Endothelial cell of umbilical vein (primary cell): Measurements from ENCODE around the gene CPNE7. TPM values are rescaled to one million over a fixed set of nuclear protein-coding genes. Genes with fewer than 3 reads are reported as not detected.

Experiments
- BruUV-seq: library from RNA; stranded (reverse); fragments of 400-500 nt; replicated peaks from 2 replicates; lab custom pipeline; 2021; lab: Mats Ljungman, UMichigan
- CTCF ChIA-PET: fragments of 300-600, 350-600 bp; sonication (Branson Sonifier 250); formaldehyde crosslinking; loops from one replicate; lab custom pipeline; 2021; ENCODE audit warnings: antibody characterized with exemption, inconsistent platforms; lab: Charles Lee
- POLR2A ChIA-PET: fragments of 300-600, 350-600 bp; sonication (Branson Sonifier 250); formaldehyde crosslinking; loops from one replicate; lab custom pipeline; 2021; ENCODE audit warnings: antibody characterized with exemption, inconsistent platforms; lab: Charles Lee
- DNase-seq: peaks from one replicate; pipeline ENCODE4 v3.0.0-alpha.2; 2011; ENCODE audit warnings: low read depth, low spot score
- FAIRE-seq: peaks from 2 replicates; lab custom pipeline; 2011; peaks lifted over from hg19 to GRCh38; lab: Jason Lieb, UNC
- H2AFZ ChIP-seq: 2 replicates; pipeline ENCODE4 v1.6.0; 2012; ENCODE audit warnings: low read depth, low read length, control low read depth, inconsistent platforms
- H3K27ac ChIP-seq: 2 replicates; pipeline ENCODE4 v1.5.1; 2011; ENCODE audit warnings: low read depth, mild to moderate bottlenecking, control low read depth, low read length, moderate library complexity; ENCODE audit not compliant: insufficient read depth
- H3K27me3 ChIP-seq, 2 experiments: 2 replicates each; pipeline versions ENCODE4 v1.6.0 to v1.6.1; 2011; ENCODE audit warnings: low read length in 2 of 2, mixed read lengths in 1 of 2; ENCODE audit not compliant: control insufficient read depth in 2 of 2, insufficient read depth in 2 of 2
- H3K36me3 ChIP-seq, 2 experiments: 2 replicates in 1 of 2; 3 replicates in 1 of 2; pipeline ENCODE4 v1.5.1; 2011; ENCODE audit warnings: low read length in 2 of 2, mild to moderate bottlenecking in 1 of 2, moderate library complexity in 1 of 2; ENCODE audit not compliant: control insufficient read depth in 2 of 2, insufficient read depth in 2 of 2; ENCODE audit errors: extremely low read depth in 1 of 2
- H3K4me1 ChIP-seq: 3 replicates; pipeline ENCODE4 v1.5.1; 2011; ENCODE audit warnings: mild to moderate bottlenecking, low read length; ENCODE audit not compliant: control insufficient read depth, insufficient read depth; ENCODE audit errors: extremely low read depth
- H3K4me2 ChIP-seq: 2 replicates; pipeline ENCODE4 v1.6.1; 2011; ENCODE audit warnings: low read length, control low read depth, mixed read lengths; ENCODE audit not compliant: insufficient read depth
- H3K4me3 ChIP-seq, 3 experiments: fragments of 200-600 bp in 1 of 3; sonication (generic), shearing (Covaris generic) in 1 of 3; replicated peaks in 1 of 3; 2 replicates each; pipeline ENCODE4 v1.5.1; 2011 to 2016; ENCODE audit warnings: control low read depth in 3 of 3, low read length in 3 of 3, mild to moderate bottlenecking in 2 of 3, inconsistent platforms in 1 of 3, low read depth in 1 of 3, moderate library complexity in 1 of 3; ENCODE audit not compliant: insufficient read depth in 1 of 3
- H3K79me2 ChIP-seq: 2 replicates; pipeline ENCODE4 v1.6.0; 2012; ENCODE audit warnings: low read length, inconsistent platforms; ENCODE audit not compliant: control insufficient read depth, insufficient read depth
- H3K9ac ChIP-seq: replicated peaks from 2 replicates; pipeline ENCODE3; 2011; ENCODE audit warnings: low read length, control low read depth; ENCODE audit not compliant: insufficient read depth; ENCODE audit errors: extremely low read depth
- H3K9me1 ChIP-seq: replicated peaks from 3 replicates; pipeline ENCODE4 v1.6.0; 2011; ENCODE audit warnings: mild to moderate bottlenecking, low read length; ENCODE audit not compliant: control insufficient read depth, insufficient read depth; ENCODE audit errors: extremely low read depth
- H3K9me3 ChIP-seq: replicated peaks from 2 replicates; pipeline ENCODE4 v1.5.1; 2012; ENCODE audit warnings: low read length, inconsistent platforms; ENCODE audit not compliant: control insufficient read depth, insufficient read depth
- H4K20me1 ChIP-seq: replicated peaks from 2 replicates; pipeline ENCODE3; 2011; ENCODE audit warnings: mild to moderate bottlenecking, low read length; ENCODE audit not compliant: control insufficient read depth, insufficient read depth; ENCODE audit errors: extremely low read depth
- CTCF ChIP-seq, 2 donors: IDR thresholded peaks; 1 replicate in 1 of 2; 2 replicates in 1 of 2; pipeline ENCODE4 v1.5.1; 2011; ENCODE audit warnings: low read length in 2 of 2, mild to moderate bottlenecking in 2 of 2, moderate library complexity in 2 of 2, control low read depth in 1 of 2, inconsistent platforms in 1 of 2, low read depth in 1 of 2; ENCODE audit not compliant: insufficient read depth in 1 of 2; ENCODE audit errors: extremely low read depth in 1 of 2
- JUN ChIP-seq: IDR thresholded peaks from 2 replicates; pipeline ENCODE4 v1.6.1; 2011; ENCODE audit warnings: borderline replicate concordance, low read depth; ENCODE audit not compliant: insufficient read length, insufficient read depth
- POLR2A ChIP-seq: IDR thresholded peaks from 2 replicates; pipeline ENCODE4 v1.6.1; 2012; ENCODE audit warnings: low read depth, mild to moderate bottlenecking, control low read depth, low read length
- POLR2AphosphoS5 ChIP-seq: IDR thresholded peaks from 2 replicates; pipeline ENCODE4 v1.6.1; 2012; ENCODE audit warnings: low read depth, mild to moderate bottlenecking, control low read depth, low read length, moderate library complexity; ENCODE audit not compliant: insufficient read depth
- dilution Hi-C: fragments of 300-500 bp; cut with MboI; formaldehyde crosslinking; loops from one replicate; pipeline ENCODE4 v1.15.0; 2019; ENCODE audit warnings: low sequenced_read_pairs; ENCODE audit not compliant: extremely low pct_ligation_motif_present
- intact Hi-C: fragments of 100-400 bp; cut with micrococcal nuclease; formaldehyde crosslinking; loops from one replicate; pipeline ENCODE4 v1.10.0; 2022
- polyA plus RNA-seq, 4 experiments: library from polyadenylated mRNA; depleted of rRNA in 3 of 4; stranded (reverse) in 3 of 4; unstranded in 1 of 4; fragments of >200 nt; gene quantifications; 2 replicates each; pipeline versions ENCODE4 v1.2.1 to v1.2.3, GENCODE V29; 2011 to 2012; ENCODE audit warnings: missing spikeins in 1 of 4
- total RNA-seq: library from RNA; stranded (reverse); gene quantifications from 2 replicates; pipeline ENCODE4 v1.2.3, GENCODE V29; 2021

CPNE7 gene
- total and polyA plus RNA-seq, 2 donors (not counting 3 experiments of a cell fraction or from before 2014, with no cell fraction given) = 2.0 to 5.9 TPM

- Histone ChIP-seq H3K9ac (no peak overlapping the region), H3K27ac (no peak overlapping the region), H2AFZ (no peak overlapping the region), H3K9me1 (no peaks in the 10 kb centered on the region), H3K4me1 (peaks cover 42% of the 10 kb centered on the region), H3K27me3 (no peaks in the 10 kb centered on the region), H4K20me1 (peaks cover 12% of the 10 kb centered on the region), H3K36me3 (peaks cover 30 to 31% of the 10 kb centered on the region in 2 experiments), H3K4me2 (peak overlapping the region; percentile 28), H3K4me3 (peak overlapping the region in 1 of 3 experiments; percentile 18), H3K9me3 (no peaks in the 10 kb centered on the region), H3K79me2 (peaks cover 34% of the 10 kb centered on the region)
- ChIA-PET POLR2A (no interaction called here), CTCF (interaction anchor here (0.7 to 2.0 kb wide), 8 partner anchors 8 to 121 kb away, joined by 3 to 8 read pairs (median 4); partner anchors contain the start of genes CDK10 and CPNE7)
- BruUV-seq = no TSS peak
- peak; percentile 57 for DNase-seq
- dilution Hi-C loops = no loop called here
- FAIRE-seq = peak; percentile 80
- TF ChIP-seq POLR2AphosphoS5 (peak; percentile 28), JUN (no peak), CTCF (IDR thresholded peaks at IDR 0.05; ENCODE audit: extremely low read depth in 1 of 2, insufficient read depth in 1 of 2, low read depth in 1 of 2, low read length in 2 of 2) (peak; percentile 75 to 83), POLR2A (peak; percentile 25)
- intact Hi-C loops = no loop called here
These were observed 9.8 kb upstream of the CPNE7 start for GRCh38 chr16:89565506-89566372.
